Fibroblast of skin of left quadriceps (primary cell): ENCODE data around the gene CPT1A.
A peak's percentile ranks its signal among the peaks of the same experiment; 100 is the strongest.

Experiments
- DNase-seq, 2 experiments: peaks; one replicate each; pipeline ENCODE4 v3.0.0-alpha.2; 2013; ENCODE audit warnings: low read depth in 2 of 2

The CPT1A gene

DNA sequence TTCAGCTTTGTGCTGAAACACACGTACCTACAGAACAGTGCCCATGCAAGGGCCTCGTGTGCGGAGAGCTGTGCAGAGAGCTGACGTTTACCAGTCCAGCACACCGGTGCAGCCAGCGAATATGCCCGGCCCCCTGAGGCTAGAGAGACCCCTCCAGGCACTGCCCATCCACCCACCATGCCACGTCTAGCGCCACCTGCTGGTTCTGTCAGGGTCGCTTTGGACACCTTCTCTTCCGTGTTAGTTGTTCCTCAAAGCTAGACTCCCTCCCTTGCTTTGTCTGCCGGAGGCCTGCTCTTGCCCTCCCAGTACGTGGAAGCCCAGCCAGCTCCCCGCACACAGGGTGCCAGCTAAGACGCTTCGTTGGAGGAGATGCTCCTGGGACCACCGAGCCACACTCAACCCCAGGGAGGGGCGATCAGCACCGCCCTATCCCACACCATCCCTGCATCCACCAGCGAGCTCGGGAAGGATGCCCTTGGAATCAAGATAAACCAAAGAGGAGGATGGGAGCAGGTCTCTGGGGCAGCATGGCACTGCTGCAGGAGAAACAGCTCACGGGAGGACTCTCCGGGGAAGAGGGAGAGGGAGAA is 43.4 kb downstream of the CPT1A start:
- no peak for DNase-seq

DNA sequence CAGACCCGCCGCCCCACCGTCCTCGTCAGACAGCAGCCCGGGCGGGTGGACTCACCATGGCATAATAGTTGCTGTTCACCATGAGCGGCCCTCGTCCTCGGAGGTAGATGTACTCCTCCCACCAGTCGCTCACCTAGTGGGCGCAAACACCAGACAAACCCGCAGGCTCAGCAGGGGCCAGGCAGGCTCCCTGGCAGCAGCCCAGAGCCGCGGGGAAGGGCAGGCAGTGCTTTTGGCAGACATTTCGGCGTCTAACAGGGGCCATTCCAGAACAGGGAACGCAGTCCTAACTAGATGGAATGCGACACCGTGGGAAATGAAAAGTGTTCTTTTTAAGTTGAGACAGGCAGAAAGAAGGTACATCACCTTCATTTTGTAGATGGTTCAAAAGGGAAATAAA is 44.9 kb downstream of the CPT1A start:
- DNase-seq: no peak

DNA sequence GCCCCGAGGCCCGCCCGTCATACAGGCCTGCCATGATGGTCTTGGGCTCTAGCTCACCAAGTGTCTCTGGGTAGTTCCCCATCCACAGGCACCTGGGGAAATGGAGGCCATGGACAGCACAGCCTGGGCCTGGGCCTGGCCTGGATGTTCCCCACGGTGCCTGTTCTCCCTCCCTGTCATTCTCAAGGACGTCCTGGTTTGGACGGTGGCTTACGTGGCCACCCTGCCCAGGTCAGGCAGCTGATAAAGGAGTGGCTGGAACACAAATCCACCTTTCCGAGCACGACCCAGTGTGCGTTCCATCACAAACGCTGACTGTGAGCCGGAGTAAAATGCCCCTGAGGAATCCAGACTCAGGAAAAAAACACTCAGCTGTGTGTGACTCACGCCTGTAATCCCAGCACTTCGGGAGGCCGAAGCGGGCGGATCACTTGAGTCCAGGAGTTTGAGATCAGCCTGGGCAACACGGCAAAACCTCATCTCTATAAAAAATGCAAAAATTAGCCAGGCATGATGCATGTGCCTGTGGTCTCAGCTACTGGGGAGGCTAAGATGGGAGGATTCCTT is 49.2 kb downstream of the CPT1A start:
- DNase-seq: no peak

DNA sequence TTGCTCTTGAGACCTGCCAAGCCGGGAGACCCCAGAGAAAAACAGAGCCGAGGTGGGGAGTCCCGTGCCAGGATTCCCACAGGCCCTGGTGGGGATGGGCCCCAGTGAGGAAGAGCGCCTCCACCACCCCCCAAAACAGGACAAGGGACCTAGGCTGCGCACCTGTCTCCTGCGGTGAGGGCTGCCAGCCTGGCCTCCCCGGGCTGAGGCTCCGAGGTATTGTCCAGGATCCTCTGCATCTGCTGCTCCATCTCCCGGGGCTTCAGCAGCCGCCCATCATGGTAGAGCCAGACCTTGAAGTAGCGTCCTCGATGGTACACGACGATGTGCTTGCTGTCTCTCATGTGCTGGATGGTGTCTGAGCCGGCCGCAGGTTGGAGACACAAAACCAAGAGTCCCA is 57.1 kb downstream of the CPT1A start:
- no peak for DNase-seq

DNA sequence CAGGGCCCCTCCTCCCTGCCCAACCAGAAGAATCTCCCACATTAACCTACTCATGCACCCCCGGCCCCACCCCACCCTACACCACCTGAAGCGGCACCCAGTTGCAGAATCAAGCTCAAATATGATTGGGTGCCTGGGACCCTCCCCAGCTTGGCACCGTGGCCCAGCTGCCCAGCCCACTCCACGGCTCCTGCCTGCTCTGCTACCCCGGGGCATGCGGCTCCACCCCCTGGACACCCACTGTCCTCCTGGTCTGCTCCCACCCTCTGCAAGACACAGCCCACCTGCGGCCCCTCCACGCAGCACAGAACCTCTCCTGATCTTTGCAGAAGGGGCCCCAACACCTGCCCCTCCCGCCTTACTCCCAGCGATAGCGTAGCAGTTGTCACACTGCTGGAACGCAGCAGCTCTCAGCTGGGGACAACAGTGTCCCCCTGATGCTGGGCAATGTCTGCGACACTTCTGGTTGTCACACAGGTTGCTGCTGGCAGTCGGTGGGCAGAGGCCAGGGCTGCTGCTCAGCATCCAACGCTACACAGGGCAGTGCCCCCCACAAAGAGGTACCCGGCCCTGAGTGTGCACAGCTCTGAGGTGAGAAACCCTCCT is 58.4 kb downstream of the CPT1A start:
- no peak for DNase-seq

DNA sequence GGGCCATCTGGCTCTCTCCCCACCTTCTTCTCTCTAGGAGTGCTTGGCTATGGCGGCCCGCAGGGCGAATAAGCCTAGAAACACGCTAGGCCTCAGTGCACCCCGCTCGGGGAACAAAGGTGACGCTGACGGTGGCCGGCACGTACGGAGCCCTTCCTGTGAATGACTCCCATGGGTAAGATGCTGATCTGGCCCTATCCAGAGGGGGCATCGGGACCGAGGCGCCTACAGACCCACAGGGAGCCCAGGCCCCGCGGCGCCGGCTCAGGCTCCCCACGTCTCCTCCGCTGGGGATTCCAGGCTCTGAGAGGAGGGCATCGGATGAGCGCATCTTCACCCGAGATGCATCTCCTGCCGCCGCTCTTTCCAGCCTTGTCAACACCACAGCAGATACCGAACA is 59.0 kb downstream of the CPT1A start:
- no peak for DNase-seq

DNA sequence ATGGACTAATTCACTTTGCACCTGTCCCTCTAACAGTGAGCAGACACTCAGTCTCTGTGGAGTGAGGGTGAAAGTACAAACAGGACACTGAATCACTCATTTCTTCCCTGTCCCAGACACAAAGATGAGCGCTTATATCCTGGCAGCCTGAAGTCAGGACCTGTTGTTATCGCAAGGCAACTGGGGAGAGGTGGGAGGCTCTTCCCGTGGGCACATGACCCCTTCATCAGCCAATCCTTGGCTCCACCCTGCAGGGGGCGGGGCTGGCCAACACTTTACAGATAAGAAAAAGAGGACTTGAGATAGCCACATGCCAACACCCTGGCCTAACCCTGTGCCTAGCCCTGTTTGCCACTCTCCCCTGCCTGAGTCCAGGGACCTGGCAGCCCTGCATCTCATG is 60.9 kb downstream of the CPT1A start:
- DNase-seq: no peak

DNA sequence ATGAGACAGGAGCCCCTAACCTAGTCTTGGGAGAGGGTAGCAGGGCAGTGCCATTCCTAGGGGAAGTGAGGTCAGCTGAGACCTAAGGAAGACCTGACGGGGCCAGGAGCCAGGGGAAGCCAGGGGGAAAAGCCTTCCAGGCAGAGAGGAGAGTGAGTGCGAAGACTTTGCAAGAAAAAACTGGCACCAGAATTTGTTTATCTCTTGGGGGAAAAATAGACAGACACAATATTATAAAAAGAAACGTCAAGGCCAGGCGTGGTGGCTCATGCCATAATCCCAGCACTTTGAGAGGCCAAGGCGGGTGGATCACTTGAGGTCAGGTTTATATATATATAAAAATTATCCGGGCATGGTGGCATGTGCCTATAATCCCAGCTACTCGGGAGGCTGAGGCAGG is 63.5 kb downstream of the CPT1A start:
- no peak for DNase-seq

DNA sequence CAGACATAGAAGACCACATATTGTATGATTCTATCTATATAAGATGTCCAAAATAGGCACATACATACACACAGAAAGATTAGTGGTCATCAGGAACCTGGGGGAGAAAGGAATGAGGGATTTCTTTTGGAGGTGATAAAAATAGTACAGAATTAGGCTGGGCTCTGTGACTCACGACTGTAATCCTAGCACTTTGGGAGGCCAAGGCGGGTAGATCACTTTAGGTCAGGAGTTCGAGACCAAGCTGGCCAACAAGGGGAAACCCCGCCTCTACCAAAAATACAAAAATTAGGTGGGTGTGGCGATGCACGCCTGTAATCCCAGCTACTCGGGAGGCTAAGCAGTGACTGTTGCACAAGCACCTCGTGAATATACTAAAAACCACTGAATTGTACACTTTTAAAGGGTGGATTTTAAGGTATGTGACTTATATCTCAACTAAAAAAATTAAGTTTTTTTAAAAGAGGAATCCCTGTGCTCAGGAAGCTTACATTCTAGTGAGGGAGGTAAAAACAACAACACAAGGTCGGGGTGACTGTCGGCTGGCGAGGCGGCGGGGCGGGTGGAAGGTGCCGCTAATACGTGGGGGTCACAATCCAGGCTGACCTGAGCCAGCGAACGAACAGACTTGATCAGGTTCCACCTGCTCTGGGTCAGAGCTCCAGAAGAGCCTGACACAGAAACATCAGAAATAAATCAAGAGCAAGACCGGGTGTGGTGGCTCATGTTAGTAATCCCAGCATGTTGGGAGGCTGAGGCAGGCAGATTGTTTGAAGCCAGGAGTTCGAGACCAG is 65.1 kb downstream of the CPT1A start:
- DNase-seq: no peak

DNA sequence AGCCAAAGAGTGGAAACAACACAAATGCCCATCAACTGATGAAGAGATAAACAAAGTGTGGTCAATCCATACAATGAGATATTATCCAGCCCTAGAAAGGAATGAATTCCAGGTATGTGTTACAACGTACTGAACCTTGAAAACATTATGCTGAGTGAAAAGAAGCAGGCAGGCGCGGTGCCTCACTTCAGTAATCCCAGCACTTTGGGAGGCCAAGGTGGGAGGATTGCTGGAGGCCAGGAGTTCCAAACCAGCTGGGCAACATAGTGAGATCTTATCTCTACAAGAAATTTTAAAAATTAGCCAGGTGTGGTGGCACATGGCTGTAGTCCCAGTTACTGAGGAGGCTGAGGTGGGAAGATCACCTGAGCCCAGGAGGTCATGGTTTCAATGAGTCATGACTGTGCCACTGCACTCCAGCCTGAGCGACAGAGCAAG is 65.7 kb downstream of the CPT1A start:
- DNase-seq: no peak

DNA sequence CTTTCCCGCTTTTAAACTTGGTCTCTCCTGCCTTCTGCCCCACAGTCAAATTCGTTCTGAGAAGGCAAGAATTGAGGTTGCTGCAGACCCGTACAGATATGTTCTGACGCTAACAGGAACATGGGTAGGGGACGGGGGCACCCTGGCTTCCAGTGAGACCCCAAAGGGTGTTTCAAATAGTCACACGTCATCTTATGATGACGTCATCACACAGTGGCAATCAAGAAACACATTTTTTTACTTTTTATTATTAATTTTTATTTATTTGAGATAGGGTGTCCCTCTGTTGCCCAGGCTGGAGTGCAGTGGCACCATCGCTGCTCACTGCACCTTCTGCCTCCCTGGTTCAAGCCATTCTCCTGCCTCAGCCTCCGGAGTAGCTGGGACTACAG is 67.5 kb downstream of the CPT1A start:
- DNase-seq: no peak

DNA sequence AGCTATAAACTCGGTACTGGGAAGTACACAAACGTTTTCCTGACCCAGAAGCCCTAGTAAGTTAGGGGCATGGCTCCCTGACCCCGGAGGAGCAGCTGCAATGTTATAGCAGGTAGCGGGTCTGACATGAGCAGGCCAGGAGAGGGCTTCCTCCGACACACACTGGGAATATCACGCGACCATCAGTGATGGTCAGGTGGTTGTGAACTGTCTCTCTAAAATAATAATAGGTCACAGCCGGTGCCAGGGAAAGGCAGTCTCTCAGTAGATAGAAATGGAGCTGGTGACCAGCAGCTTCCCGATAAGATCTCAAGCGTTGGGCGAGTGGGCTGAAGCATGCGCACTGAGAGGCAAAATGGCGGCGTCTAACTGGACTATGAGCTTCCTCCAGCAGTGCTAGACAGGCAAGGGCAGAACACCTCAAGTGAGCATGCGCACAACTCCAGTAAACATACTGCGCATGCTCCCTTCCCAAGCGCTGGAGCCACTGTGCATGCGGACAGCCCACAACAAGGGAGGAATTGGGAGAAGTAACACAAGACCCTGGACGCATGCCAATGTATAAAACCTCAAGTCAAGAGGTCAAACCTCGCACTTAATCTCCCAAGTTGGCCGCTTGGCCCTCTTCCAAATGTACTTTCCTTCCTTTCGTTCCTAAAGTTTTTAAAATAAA is 68.1 kb downstream of the CPT1A start:
- no peak for DNase-seq

DNA sequence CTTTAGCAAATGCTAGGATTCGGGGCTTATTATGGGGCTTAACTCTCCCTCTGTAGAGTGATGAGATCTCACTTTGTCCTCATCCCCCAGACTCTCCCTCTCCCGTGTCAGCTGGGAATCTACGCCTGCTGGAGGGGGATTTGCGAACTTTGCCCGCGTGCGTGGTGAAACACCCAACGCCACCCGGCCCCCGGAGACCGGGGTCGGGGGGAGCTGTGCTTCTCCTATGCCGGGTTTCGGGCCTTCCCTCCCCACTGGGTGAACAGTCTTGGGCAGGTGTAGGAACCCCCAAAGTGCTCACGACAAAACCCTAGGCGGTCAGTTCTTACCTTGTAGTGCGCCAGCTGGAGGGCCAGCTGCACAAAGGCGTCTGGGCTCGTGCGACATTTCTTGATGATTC is 68.8 kb downstream of the CPT1A start:
- DNase-seq: no peak

DNA sequence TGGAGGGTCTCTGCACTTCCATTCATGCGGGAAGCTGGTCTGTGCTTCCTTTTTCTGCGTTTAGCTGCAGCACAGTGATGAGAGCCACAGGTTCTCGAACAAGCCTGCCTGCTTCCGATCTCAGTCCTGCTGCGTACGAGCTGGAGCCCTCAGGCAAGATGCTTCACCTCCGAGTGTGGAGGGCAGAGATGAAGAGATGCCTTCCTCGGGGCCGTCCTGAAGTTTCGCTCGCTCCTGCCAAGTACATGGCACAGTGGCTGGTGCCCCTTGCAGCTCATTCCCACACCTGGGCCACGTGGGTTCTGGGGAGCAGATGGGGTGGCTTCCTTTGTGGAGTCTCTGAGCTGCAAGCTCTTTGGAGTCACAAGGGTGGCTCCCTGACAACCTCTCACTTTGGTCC is 70.9 kb downstream of the CPT1A start:
- DNase-seq: no peak

DNA sequence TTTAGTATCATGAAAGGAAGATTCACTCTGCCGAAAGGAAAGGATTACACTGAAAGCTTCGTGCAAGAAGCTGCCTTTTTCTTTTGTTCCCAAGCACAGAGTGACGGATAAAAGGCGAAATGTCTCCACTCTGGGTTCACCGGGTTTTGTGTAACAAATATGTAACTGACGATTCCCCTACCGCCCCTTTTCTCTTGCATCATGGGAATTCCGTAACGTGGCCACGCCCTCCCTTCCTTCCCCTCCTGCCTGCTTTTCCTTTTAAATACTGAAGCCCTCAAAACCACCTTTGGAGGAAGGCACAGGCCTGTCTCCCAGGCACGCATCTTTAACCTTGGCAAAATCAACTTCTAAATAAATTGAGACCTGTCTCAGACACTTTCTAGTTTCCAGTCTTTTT is 74.0 kb downstream of the CPT1A start:
- no peak for DNase-seq

DNA sequence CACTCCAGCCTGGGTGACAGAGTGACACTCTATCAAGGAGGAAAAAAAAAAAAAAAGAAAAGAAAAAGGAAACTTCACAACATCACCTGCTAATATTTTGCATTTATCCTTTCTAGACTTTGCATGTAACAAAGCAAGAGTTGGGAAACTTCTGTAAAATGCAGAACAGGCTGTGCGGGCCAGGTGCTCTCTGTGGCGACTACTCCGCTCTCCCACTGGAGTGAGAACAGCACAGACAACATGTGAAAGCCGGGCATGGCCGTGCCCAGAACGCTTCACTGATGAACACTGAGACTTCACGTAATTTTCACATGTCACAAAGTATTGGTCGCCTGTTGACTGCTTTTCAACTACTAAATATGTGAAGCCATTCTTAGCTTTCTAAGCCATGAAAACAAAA is 74.9 kb downstream of the CPT1A start:
- no peak for DNase-seq

DNA sequence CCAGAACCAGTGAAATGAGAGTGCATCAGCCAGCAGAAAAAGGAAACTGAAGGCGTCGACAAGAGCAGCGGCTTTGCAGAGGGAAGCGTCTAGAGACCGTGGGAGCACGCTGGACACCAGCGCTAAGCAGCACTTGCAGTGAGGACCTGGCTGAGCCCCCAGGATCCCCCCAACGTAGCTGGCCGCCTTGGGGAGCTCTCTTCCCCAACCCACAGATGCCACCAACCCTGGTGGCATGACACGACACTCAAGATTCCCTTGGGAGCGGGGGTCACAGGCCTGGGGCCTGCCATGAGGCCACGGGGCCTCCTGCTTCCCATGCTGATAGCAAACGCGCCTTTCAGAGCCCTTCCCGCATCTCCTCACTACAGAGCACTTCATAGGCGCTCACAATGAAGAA is 77.0 kb downstream of the CPT1A start:
- no peak for DNase-seq

DNA sequence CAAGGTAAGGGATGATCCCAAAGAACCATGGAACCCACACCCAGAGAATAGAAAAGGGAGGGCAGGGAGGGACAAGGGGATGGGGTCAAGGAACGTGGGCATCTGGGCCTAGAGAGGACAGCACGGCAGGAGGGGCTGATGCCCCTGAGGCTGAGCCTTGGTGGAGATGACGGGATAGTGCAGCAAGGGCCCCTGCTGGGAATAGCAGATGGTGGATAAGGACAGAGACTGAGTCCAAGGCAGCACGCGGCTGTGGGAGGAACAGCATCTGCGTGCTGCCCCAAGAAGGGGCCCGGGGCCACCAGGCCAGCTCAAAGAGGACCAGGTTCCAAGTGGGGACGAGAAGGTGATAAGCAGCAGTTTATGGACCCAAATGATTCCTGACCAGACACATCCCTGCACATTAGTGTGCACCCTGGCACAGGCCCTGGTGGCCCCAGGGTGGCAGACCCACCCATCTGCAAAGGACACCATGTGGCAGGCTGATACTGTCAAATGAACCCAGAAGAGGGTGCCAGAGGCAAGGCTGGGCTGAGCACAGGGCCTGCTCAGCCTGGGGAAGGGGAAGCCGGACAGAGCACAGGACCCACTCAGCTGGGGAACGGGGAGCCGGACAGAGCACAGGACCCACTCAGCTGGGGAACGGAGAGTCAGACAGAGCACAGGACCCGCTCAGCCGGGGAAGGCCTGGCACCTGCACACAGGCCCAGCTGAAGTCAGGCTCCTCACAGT is 77.6 kb downstream of the CPT1A start:
- DNase-seq: no peak

DNA sequence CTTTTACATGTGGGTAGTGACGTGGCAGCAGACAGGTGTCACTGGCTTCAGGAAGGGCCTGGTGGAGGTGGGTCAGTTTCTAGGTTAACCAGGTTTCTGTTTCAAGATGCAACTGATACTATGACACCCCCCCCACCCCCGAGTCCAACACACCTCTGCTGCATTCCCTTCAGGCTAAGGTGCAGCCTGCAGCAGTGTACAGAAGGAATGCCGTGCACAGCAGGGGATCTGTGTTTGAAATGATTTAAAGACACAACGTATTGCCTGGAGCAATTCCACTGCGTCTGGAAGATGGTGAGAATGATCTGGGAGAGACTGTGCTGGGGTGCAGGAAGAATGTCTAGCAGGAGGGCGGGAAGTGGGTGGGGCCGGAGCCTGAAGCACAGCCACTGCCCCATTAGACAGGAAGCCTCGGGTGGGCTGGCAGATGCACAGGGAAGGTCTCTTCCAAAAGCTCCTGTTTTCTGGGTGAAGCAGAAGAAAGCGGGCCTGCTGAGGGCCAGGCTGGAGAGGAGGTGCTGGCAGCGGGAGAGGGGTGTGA is 78.5 kb downstream of the CPT1A start:
- peak in 1 of 2 experiments; percentile 3 for DNase-seq

DNA sequence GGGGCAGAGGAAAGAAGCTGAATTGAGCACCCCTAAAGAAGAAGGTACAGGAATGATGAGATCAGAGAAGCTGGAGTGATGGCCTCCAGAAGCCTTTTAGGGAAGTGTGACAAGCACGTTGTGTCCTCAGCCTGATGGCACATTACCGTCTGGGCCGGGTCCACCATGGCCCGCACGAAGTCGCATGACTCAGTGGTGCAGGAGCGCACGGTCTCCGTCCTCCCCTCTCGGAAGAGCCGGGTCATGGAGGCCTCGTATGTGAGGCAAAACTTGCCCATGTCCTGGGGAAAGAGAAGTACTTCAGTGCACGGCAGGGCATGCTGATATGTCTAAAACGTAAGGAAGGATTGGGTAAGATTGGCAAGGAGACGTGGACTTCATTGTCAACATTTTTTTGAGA is 79.2 kb downstream of the CPT1A start:
- DNase-seq: no peak

DNA sequence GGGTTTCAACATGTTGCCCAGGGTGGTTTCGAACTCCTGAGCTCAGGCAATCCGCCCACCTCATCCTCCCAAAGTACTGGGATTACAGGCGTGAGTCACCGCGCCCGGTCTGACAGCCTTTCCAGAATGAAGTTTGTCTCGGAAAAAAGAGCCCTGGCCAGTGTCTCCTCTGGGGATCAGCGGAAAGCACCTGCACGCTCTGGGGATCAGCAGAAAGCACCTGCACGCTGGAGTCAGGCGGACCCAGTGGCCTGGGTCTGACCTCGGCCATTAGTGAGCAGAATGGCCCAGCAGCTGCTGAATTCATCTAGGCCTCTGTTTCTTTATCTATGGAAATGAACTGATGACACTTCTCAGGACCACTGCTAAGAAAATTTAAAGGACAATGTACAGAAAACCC is 79.9 kb downstream of the CPT1A start:
- no peak for DNase-seq
